A549 (cell line): ENCODE data around the gene FGF16. TPM values are rescaled to one million over a fixed set of nuclear protein-coding genes. Genes with fewer than 3 reads are reported as not detected.

ENCODE experiments used
- ATAC-seq, 2 experiments: fragments of 200-7000 bp in 1 of 2; fragments of >200 bp in 1 of 2; cut with Nextera tagmentation in 1 of 2; cut with Tn5 transposase in 1 of 2; 3 replicates each; pipeline versions ENCODE4 v1.8.0 to v1.9.1; 2018 to 2020; ENCODE audit warnings: mild to moderate bottlenecking in 1 of 2, moderate library complexity in 1 of 2
- CTCF ChIA-PET: fragments of 300-600 bp; sonication (Branson Sonifier 250); formaldehyde crosslinking; extraction: SDS; loops from one replicate; lab custom pipeline; 2021; ENCODE audit warnings: antibody characterized with exemption, inconsistent platforms; lab: Yijun Ruan, JAX
- POLR2A ChIA-PET: fragments of 350-600 bp; formaldehyde crosslinking; extraction: SDS; loops from one replicate; lab custom pipeline; 2021; ENCODE audit warnings: antibody characterized with exemption, inconsistent platforms; lab: Yijun Ruan, JAX
- DNase-seq, 2 experiments: peaks; one replicate each; pipeline versions ENCODE4 v3.0.0 to v3.0.0-alpha.2; 2011 to 2016; ENCODE audit warnings: low read depth in 1 of 2, low spot score in 1 of 2
- FAIRE-seq: peaks from 2 replicates; lab custom pipeline; 2011; peaks lifted over from hg19 to GRCh38; lab: Jason Lieb, UNC
- H3K27ac ChIP-seq, 2 experiments: fragments of >200 bp; sonication (Bioruptor Twin); formaldehyde crosslinking; 3 replicates each; pipeline ENCODE4 v1.5.1; 2016 to 2017
- H3K4me1 ChIP-seq: fragments of >200 bp; sonication (Bioruptor Twin); formaldehyde crosslinking; 3 replicates; pipeline ENCODE4 v1.6.1; 2016
- H3K4me2 ChIP-seq: fragments of >200 bp; sonication (Bioruptor Twin); formaldehyde crosslinking; 3 replicates; pipeline ENCODE4 v1.6.1; 2016
- H3K4me3 ChIP-seq: fragments of >200 bp; sonication (Bioruptor Twin); formaldehyde crosslinking; 3 replicates; pipeline ENCODE4 v1.5.1; 2016
- H3K9me3 ChIP-seq: fragments of >200 bp; sonication (Bioruptor Twin); formaldehyde crosslinking; 3 replicates; pipeline ENCODE4 v1.6.1; 2016
- BCL3 ChIP-seq: fragments of >200 bp; sonication (Bioruptor Twin); formaldehyde crosslinking; IDR thresholded peaks from 3 replicates; pipeline ENCODE4 v1.6.1; 2016
- BHLHE40 ChIP-seq: IDR thresholded peaks from 2 replicates; pipeline ENCODE4 v1.6.1; 2012; ENCODE audit warnings: low read depth, low read length, inconsistent platforms
- CBX8 ChIP-seq: fragments of 200-600 bp; sonication (generic); IDR thresholded peaks from 2 replicates; pipeline ENCODE4 v1.6.1; 2016
- CEBPB ChIP-seq, 2 experiments: fragments of >200 bp in 1 of 2; sonication (Bioruptor Twin) in 1 of 2; formaldehyde crosslinking in 1 of 2; IDR thresholded peaks; 2 replicates each; pipeline ENCODE4 v1.6.1; 2012 to 2016
- CHD4 ChIP-seq: fragments of 200-600 bp; sonication (generic); IDR thresholded peaks from 2 replicates; pipeline ENCODE4 v1.6.1; 2016; ENCODE audit warnings: antibody characterized with exemption, mild to moderate bottlenecking, borderline replicate concordance
- CTCF ChIP-seq: fragments of >200 bp; sonication (Bioruptor Twin); formaldehyde crosslinking; IDR thresholded peaks from 3 replicates; pipeline ENCODE4 v1.5.1; 2016
- EP300 ChIP-seq, 2 experiments: fragments of >200 bp; sonication (Bioruptor Twin); formaldehyde crosslinking; IDR thresholded peaks; 2 replicates in 1 of 2; 3 replicates in 1 of 2; pipeline ENCODE4 v1.6.1; 2016 to 2017
- FOXS1 ChIP-seq: fragments of 250-450 bp; sonication (Bioruptor Pico); IDR thresholded peaks from 2 replicates; pipeline ENCODE4 v1.5.0; 2020; ENCODE audit warnings: mild to moderate bottlenecking, moderate library complexity
- HDAC2 ChIP-seq: fragments of 200-600 bp; sonication (generic); IDR thresholded peaks from 2 replicates; pipeline ENCODE4 v1.6.1; 2016
- HEYL ChIP-seq: fragments of 250-450 bp; sonication (Bioruptor Pico); IDR thresholded peaks from 2 replicates; pipeline ENCODE4 v1.8.0; 2021; ENCODE audit warnings: mild to moderate bottlenecking, moderate library complexity
- HOXA7 ChIP-seq: fragments of 250-450 bp; sonication (Bioruptor Pico); IDR thresholded peaks from 2 replicates; pipeline ENCODE4 v1.5.0; 2020; ENCODE audit warnings: mild to moderate bottlenecking, moderate library complexity
- HOXB13 ChIP-seq: fragments of 250-450 bp; sonication (Bioruptor Pico); IDR thresholded peaks from 2 replicates; pipeline ENCODE4 v1.5.0; 2020; ENCODE audit warnings: low read depth, mild to moderate bottlenecking, moderate library complexity
- JUNB ChIP-seq: fragments of >200 bp; sonication (Bioruptor Twin); formaldehyde crosslinking; IDR thresholded peaks from 2 replicates; pipeline ENCODE4 v1.6.1; 2016
- KDM5A ChIP-seq: fragments of 200-600 bp; sonication (generic); IDR thresholded peaks from 2 replicates; pipeline ENCODE4 v1.6.1; 2016; ENCODE audit warnings: antibody characterized with exemption, mild to moderate bottlenecking
- NR3C1 ChIP-seq: fragments of >200 bp; sonication (Bioruptor Twin); formaldehyde crosslinking; IDR thresholded peaks from 3 replicates; pipeline ENCODE4 v1.6.1; 2017
- PHF8 ChIP-seq: fragments of 200-600 bp; sonication (generic); IDR thresholded peaks from 2 replicates; pipeline ENCODE4 v1.6.1; 2016; ENCODE audit warnings: low read depth, mild to moderate bottlenecking, antibody characterized with exemption, moderate library complexity, borderline replicate concordance
- POLR2AphosphoS2 ChIP-seq: conservative IDR thresholded peaks from 2 replicates; pipeline ENCODE4 v1.6.1; 2012; ENCODE audit warnings: low read length, improper control_type of control experiment, inconsistent platforms
- RARB ChIP-seq: fragments of 250-450 bp; sonication (Bioruptor Pico); IDR thresholded peaks from 2 replicates; pipeline ENCODE4 v1.8.0; 2021; ENCODE audit warnings: mild to moderate bottlenecking, moderate library complexity
- RCOR1 ChIP-seq: fragments of 150-350 bp; IDR thresholded peaks from 2 replicates; pipeline ENCODE4 v1.6.1; 2014; ENCODE audit warnings: antibody characterized with exemption, low read length, low read depth
- RNF2 ChIP-seq: fragments of 200-600 bp; sonication (generic); IDR thresholded peaks from 2 replicates; pipeline ENCODE4 v1.6.1; 2016; ENCODE audit warnings: low read depth, mild to moderate bottlenecking, antibody characterized with exemption, moderate library complexity, borderline replicate concordance
- SMC3 ChIP-seq: fragments of >200 bp; sonication (Bioruptor Twin); formaldehyde crosslinking; IDR thresholded peaks from 3 replicates; pipeline ENCODE4 v1.6.1; 2018; ENCODE audit warnings: inconsistent platforms
- SREBF2 ChIP-seq: fragments of 450-650 bp; IDR thresholded peaks from 2 replicates; pipeline ENCODE4 v1.6.1; 2014; ENCODE audit warnings: mild to moderate bottlenecking, moderate library complexity
- TFCP2L1 ChIP-seq: fragments of 250-450 bp; sonication (Bioruptor Pico); IDR thresholded peaks from 2 replicates; pipeline ENCODE4 v1.5.0; 2021; ENCODE audit warnings: mild to moderate bottlenecking
- TP53 ChIP-seq: fragments of 250-450 bp; sonication (Bioruptor Pico); IDR thresholded peaks from 2 replicates; pipeline ENCODE4 v1.5.0; 2021; ENCODE audit warnings: mild to moderate bottlenecking, moderate library complexity
- USF2 ChIP-seq: fragments of 450-650 bp; IDR thresholded peaks from 2 replicates; pipeline ENCODE4 v1.6.1; 2014; ENCODE audit warnings: antibody characterized with exemption
- WGBS: methylation state at CpG from one replicate; pipeline ENCODE4 v1.1.6; 2017; ENCODE audit errors: missing lambda C conversion rate; 5-methylcytosine and 5-hydroxymethylcytosine counted together
- polyA plus RNA-seq, 4 experiments: library from polyadenylated mRNA; depleted of rRNA in 3 of 4; stranded (reverse); fragments of >200 nt; fragmentation: RNase III in 1 of 4; extraction: RNeasy Plus Mini Kit Qiagen cat#74134 plus additional on column Dnase treatment in 1 of 4; gene quantifications; 2 replicates in 3 of 4; 3 replicates in 1 of 4; pipeline ENCODE4 v1.2.3, GENCODE V29; 2011 to 2017
- TF ChIP-seq, protein P1 (sequence below): fragments of 150-350 bp; IDR thresholded peaks from 2 replicates; pipeline ENCODE4 v1.6.1; 2014; ENCODE audit warnings: low read depth, mild to moderate bottlenecking, low read length
- TF ChIP-seq, protein P2 (sequence below): fragments of 250-450 bp; sonication (Bioruptor Pico); IDR thresholded peaks from 2 replicates; pipeline ENCODE4 v1.5.0; 2020; ENCODE audit warnings: low read depth, mild to moderate bottlenecking, moderate library complexity

Gene FGF16
- polyA plus RNA-seq, 2 of the 4 experiments (the other 2 are of a cell fraction): not detected

DNA sequence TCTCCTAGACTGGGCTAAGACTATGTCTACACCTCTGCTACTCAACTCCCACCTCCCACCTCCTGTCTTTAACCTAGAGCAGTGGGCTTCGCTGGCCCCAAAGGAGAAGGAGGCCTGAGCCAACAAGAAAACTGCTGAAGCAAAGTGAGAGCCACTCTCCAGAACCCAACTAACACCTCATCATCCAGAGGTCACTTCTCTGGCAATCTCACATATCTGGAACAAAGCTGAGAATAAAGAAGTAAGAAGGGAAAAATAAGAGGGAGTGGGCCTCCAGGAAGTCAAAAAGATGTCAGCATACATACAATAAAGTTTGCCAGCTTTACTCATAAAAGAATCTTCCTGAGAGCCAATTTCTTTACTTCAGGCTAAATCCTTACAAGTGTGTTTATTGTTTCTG lies 18.6 kb upstream of the FGF16 start (continued):
- TF ChIP-seq, protein P1, sequence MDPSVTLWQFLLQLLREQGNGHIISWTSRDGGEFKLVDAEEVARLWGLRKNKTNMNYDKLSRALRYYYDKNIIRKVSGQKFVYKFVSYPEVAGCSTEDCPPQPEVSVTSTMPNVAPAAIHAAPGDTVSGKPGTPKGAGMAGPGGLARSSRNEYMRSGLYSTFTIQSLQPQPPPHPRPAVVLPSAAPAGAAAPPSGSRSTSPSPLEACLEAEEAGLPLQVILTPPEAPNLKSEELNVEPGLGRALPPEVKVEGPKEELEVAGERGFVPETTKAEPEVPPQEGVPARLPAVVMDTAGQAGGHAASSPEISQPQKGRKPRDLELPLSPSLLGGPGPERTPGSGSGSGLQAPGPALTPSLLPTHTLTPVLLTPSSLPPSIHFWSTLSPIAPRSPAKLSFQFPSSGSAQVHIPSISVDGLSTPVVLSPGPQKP: no peak
- TF ChIP-seq JUNB: no peak

DNA sequence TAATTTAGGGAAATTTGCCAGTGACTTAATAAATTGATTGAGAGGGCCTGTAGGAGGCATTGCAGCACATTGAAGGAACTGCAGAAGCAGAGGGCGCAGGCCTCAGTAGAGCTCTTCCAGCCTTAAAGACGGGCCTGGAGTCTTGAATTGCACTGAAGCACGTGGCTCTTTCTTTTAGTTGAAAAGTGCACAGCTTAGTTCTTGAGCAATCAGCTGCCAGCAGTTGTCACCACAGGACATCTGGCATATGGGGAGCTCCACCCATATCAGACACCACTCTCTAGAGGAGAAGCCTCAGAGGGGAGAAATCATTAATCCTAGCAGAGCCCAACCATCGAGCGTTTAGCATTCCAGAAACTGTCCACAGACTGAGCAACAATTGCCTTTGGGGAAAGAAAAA lies 16.0 kb upstream of the FGF16 start:
- WGBS: 33% methylated on average over 5 of the region's 5 CpGs
- no peak for DNase-seq
- Histone ChIP-seq H3K4me2 (no peak overlapping the region), H3K4me3 (no peak overlapping the region), H3K9me3 (no peaks in the 10 kb centered on the region), H3K4me1 (peaks cover 17% of the 10 kb centered on the region; the same call in 2 of the 3 replicates), H3K27ac (no peak overlapping the region)
- no peak for ATAC-seq
- TF ChIP-seq HOXB13 (no peak), FOXS1 (CRISPR knock-in tag) (no peak), RNF2 (no peak), CBX8 (no peak), CTCF (no peak), BHLHE40 (no peak), EP300 (IDR thresholded peaks at IDR 0.05) (no peak), BCL3 (no peak), JUNB (no peak), CHD4 (no peak), TFCP2L1 (CRISPR knock-in tag) (no peak), RCOR1 (no peak), USF2 (no peak), TP53 (CRISPR knock-in tag) (no peak), POLR2AphosphoS2 (no peak), KDM5A (no peak), NR3C1 (no peak)
- POLR2A ChIA-PET: no interaction called here
- CTCF ChIA-PET: no interaction called here
- FAIRE-seq: no peak

GRCh38 chrX:77433001-77433400 lies 14.2 kb upstream of the FGF16 start:
- no peak for FAIRE-seq
- no peak overlapping the region; the same call in 2 of the 3 replicates for H3K4me2 ChIP-seq
- TF ChIP-seq SREBF2: no peak
- TF ChIP-seq, protein P2, sequence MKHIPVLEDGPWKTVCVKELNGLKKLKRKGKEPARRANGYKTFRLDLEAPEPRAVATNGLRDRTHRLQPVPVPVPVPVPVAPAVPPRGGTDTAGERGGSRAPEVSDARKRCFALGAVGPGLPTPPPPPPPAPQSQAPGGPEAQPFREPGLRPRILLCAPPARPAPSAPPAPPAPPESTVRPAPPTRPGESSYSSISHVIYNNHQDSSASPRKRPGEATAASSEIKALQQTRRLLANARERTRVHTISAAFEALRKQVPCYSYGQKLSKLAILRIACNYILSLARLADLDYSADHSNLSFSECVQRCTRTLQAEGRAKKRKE (CRISPR knock-in tag): no peak
- TF ChIP-seq USF2: no peak
- TF ChIP-seq NR3C1: no peak
- TF ChIP-seq HDAC2: no peak
- no peak for TF ChIP-seq BCL3
- TF ChIP-seq, protein P1: no peak
- no peak for TF ChIP-seq HOXA7 (CRISPR knock-in tag)
- no peak for TF ChIP-seq RARB
- no peak for TF ChIP-seq CEBPB (IDR thresholded peaks at IDR 0.05)
- TF ChIP-seq PHF8: no peak
- TF ChIP-seq FOXS1 (CRISPR knock-in tag): no peak
- TF ChIP-seq HEYL: no peak
- TF ChIP-seq SMC3: no peak
- no peak for TF ChIP-seq BHLHE40

More at GRCh38 chrX:77433001-77433400, 14.2 kb upstream of the FGF16 start:
- POLR2A ChIA-PET: no interaction called here
- 81% methylated on average over 1 of the region's 1 CpG for WGBS
- H3K9me3 ChIP-seq: no peaks in the 10 kb centered on the region
- peaks cover 5% of the 10 kb centered on the region; the same call in 1 of the 3 replicates for H3K4me1 ChIP-seq
- DNase-seq: no peak
- no peak overlapping the region for H3K27ac ChIP-seq
- no peak for ATAC-seq
- H3K4me3 ChIP-seq: no peak overlapping the region
- CTCF ChIA-PET: interaction anchor here (1.2 kb wide), 1 partner anchor 11 kb away, joined by 4 read pairs; no protein-coding TSS in a partner anchor
